Peyer's patch (tissue), 4 donors: ENCODE measurements around the gene PDCD1. TPM values are rescaled to one million over a fixed set of nuclear protein-coding genes. Genes with fewer than 3 reads are reported as not detected.
"Not testable (repeated sequence)": the region's sequence is repeated elsewhere in the genome, so short reads cannot be mapped to it uniquely, and the experiment has no call there.

Experiments
- DNase-seq, 3 donors: peaks; one replicate each; pipeline ENCODE4 v3.0.0-alpha.2; 2017 to 2019
- H3K27ac ChIP-seq, 4 donors: fragments of 200-600 bp; sonication (generic); one replicate each; pipeline ENCODE4 v1.5.1; 2016 to 2019
- H3K27me3 ChIP-seq, 2 donors: fragments of 200-600 bp; sonication (generic); one replicate each; pipeline ENCODE4 v1.5.1; 2019
- H3K36me3 ChIP-seq, 3 donors: fragments of 200-600 bp; sonication (generic); one replicate each; pipeline ENCODE4 v1.5.1; 2016 to 2019
- H3K4me1 ChIP-seq, 4 donors: fragments of 200-600 bp; sonication (generic); one replicate each; pipeline ENCODE4 v1.5.1; 2016 to 2019
- H3K4me3 ChIP-seq, 4 donors: fragments of 200-600 bp; sonication (generic); 1 replicate in 3 of 4; 2 replicates in 1 of 4; pipeline ENCODE4 v1.5.1; 2016 to 2019; ENCODE audit warnings: mild to moderate bottlenecking in 1 of 4
- H3K9me3 ChIP-seq, 4 donors: fragments of 200-600 bp; sonication (generic); one replicate each; pipeline ENCODE4 v1.5.1; 2016 to 2019; ENCODE audit warnings: mild to moderate bottlenecking in 1 of 4
- POLR2A ChIP-seq, 2 donors: fragments of 450-650 bp; IDR thresholded peaks; one replicate each; pipeline ENCODE4 v1.5.1; 2017; ENCODE audit warnings: antibody characterized with exemption in 2 of 2, mild to moderate bottlenecking in 2 of 2, moderate library complexity in 2 of 2
- total RNA-seq, 4 donors: library from RNA; depleted of rRNA; stranded (reverse); fragments of >200 nt; gene quantifications; one replicate each; pipeline ENCODE4 v1.1.0, GENCODE V29; 2016
- TF ChIP-seq, protein P1 (sequence below), 6 experiments: fragments of 450-650 bp in 4 of 6; fragments of 200-600 bp in 2 of 6; sonication (generic) in 1 of 6; IDR thresholded peaks; one replicate each; pipeline ENCODE4 v1.5.1; 2017 to 2019; ENCODE audit warnings: antibody characterized with exemption in 6 of 6, mild to moderate bottlenecking in 3 of 6, moderate library complexity in 1 of 6

PDCD1 gene
- total RNA-seq, 4 donors from 2014 or later, result 1.6 to 2.7 TPM; not detected in 2

DNA sequence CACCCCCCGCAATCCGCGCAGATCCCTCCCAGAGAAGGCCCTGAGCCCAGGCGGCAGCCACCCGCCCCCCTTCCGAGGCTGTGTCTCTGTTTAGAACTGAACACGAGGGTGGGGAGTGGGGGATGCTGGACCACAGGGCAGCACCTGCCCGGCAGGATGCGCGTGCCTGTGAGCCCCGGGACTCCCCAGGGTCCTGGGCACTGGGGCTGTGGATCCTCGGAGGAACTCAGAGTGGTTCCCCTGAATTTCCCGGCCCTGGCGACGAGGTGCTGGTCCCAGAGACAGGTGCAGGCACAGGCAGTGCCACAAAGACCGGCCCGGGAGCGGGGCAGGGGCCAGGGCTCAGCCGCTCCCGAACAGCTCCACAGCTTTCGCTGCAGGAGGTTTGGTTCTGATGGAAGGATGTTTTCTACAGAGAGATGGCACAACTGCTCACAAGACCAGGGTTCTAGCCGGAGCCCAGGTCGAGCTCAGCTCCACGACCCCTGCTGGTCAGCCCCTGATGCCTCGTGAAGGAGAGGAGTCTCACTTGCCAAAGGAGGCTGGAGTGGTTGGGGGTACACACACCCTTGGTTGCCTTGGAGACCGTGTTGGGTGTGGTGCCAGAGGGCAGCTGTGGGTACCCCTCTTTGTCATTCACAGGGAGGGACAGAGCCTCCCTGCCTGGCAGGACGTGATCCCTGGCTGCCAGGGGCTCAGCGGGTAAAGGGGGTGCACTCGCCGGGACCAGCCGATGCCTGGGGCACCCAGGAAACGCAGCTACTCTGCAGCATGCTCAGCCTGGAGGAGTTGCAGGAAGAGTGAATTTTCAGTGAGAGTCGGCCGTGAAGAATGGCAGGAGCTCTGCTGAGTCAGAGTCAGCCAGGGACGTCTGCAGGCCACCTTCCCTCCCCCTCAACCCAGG lies 54.1 kb downstream of the PDCD1 start:
- Histone ChIP-seq H3K4me3 (peak overlapping the region; percentile 29 to 58 (median 54)), H3K36me3 (no peaks in the 10 kb centered on the region), H3K9me3 (no peaks in the 10 kb centered on the region), H3K27ac (peak overlapping the region in 1 of 4 donors; percentile 18), H3K27me3 (no peaks in the 10 kb centered on the region), H3K4me1 (peaks cover 0 to 24% (median 10%) of the 10 kb centered on the region in 4 donors)
- no peak for TF ChIP-seq POLR2A (IDR thresholded peaks at IDR 0.05)
- TF ChIP-seq, protein P1, sequence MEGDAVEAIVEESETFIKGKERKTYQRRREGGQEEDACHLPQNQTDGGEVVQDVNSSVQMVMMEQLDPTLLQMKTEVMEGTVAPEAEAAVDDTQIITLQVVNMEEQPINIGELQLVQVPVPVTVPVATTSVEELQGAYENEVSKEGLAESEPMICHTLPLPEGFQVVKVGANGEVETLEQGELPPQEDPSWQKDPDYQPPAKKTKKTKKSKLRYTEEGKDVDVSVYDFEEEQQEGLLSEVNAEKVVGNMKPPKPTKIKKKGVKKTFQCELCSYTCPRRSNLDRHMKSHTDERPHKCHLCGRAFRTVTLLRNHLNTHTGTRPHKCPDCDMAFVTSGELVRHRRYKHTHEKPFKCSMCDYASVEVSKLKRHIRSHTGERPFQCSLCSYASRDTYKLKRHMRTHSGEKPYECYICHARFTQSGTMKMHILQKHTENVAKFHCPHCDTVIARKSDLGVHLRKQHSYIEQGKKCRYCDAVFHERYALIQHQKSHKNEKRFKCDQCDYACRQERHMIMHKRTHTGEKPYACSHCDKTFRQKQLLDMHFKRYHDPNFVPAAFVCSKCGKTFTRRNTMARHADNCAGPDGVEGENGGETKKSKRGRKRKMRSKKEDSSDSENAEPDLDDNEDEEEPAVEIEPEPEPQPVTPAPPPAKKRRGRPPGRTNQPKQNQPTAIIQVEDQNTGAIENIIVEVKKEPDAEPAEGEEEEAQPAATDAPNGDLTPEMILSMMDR (IDR thresholded peaks at IDR 0.05), result no peak
- peak in 2 of 3 donors; percentile 49 for DNase-seq

DNA sequence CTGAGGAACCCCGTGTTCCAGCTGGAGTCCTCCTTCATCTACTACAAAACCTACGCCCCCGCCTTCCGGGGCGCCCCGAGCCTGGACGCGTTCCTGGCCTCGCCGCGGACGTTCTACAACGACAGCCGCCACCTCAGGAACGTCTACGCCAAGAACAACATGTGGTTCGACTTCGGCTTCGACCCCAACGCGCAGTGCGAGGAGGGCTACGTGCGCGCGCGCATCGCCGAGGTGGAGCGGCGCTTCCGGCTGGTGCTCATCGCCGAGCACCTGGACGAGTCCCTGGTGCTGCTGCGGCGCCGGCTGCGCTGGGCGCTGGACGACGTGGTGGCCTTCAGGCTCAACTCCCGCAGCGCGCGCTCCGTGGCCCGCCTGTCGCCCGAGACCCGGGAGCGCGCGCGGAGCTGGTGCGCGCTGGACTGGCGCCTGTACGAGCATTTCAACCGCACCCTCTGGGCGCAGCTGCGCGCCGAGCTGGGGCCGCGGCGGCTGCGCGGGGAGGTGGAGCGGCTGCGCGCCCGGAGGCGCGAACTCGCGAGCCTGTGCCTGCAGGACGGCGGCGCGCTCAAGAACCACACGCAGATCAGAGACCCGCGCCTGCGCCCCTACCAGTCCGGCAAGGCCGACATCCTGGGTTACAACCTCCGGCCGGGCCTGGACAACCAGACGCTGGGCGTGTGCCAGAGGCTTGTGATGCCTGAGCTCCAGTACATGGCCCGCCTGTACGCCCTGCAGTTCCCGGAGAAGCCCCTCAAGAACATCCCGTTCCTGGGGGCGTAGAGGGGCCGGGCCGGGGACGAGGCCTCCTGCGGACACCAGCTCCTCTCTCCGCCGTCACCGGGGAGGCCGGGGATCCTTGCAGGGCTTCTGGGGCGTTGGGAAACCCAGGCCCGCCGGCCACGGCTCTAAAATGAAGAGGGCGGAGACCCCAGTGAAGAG lies 55.0 kb downstream of the PDCD1 start:
- H3K27ac ChIP-seq, result peak overlapping the region in 1 of 4 donors; percentile 18
- DNase-seq, result peak in 2 of 3 donors; percentile 60 to 67
- no peaks in the 10 kb centered on the region for H3K36me3 ChIP-seq
- no peak for TF ChIP-seq POLR2A (IDR thresholded peaks at IDR 0.05)
- TF ChIP-seq, protein P1 (IDR thresholded peaks at IDR 0.05), result no peak
- peak overlapping the region; percentile 29 to 58 (median 54) for H3K4me3 ChIP-seq
- no peaks in the 10 kb centered on the region for H3K27me3 ChIP-seq
- peaks cover 0 to 24% (median 10%) of the 10 kb centered on the region in 4 donors for H3K4me1 ChIP-seq
- H3K9me3 ChIP-seq, result no peaks in the 10 kb centered on the region

DNA sequence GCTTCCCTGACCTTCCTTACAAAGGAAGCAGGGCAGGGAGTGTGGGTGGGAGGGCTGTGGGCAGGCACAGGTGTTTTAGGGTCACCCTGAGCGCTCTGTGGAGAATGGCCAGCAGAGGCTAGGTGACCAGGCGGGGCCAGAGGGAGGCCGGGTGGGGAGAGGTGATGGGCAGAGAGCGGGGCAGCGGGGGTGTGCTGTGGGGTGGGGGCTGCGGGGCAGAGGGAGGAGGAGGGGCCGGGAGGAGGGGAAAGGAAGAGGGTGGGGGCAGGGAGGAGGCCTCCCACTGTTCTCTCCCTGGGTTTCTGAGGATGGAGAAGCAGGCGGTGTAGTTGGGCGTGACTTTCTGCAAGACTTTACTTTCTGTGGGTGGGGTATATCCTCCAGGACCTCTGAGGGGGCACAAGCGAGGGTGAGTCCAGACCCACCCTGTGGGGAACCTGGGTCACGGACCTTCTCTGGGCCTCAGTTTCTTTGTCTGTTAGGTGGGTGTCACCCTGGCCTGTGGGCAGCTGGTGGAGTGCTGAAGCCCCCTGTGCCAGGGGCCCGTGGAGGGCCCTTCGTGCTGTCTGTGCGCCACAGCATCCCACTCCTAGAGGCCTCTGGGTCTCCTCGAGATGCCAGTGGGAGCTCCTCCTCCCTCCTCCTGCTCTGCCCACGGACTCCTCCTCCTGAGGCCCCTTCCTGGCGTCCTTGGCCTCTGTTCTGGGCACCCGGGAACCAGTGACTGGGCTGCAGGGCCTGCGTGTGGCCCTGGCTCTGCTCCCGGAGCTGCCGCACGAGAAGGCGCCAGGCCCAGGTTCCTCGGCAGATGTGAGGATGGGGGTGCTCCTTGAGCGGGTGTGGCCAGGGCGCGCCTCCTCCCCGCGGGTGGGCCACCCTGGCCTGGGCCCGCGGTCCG lies 56.0 kb downstream of the PDCD1 start:
- no peaks in the 10 kb centered on the region for H3K9me3 ChIP-seq
- H3K4me1 ChIP-seq, result peaks cover 0 to 24% (median 10%) of the 10 kb centered on the region in 4 donors
- H3K27me3 ChIP-seq, result no peaks in the 10 kb centered on the region
- TF ChIP-seq, protein P1 (IDR thresholded peaks at IDR 0.05), result no peak
- TF ChIP-seq POLR2A (IDR thresholded peaks at IDR 0.05), result no peak
- H3K36me3 ChIP-seq, result no peaks in the 10 kb centered on the region
- H3K4me3 ChIP-seq, result peak overlapping the region in 2 of 4 donors; percentile 56 to 58
- H3K27ac ChIP-seq, result no peak overlapping the region
- DNase-seq, result peak in 1 of 3 donors; percentile 29

DNA sequence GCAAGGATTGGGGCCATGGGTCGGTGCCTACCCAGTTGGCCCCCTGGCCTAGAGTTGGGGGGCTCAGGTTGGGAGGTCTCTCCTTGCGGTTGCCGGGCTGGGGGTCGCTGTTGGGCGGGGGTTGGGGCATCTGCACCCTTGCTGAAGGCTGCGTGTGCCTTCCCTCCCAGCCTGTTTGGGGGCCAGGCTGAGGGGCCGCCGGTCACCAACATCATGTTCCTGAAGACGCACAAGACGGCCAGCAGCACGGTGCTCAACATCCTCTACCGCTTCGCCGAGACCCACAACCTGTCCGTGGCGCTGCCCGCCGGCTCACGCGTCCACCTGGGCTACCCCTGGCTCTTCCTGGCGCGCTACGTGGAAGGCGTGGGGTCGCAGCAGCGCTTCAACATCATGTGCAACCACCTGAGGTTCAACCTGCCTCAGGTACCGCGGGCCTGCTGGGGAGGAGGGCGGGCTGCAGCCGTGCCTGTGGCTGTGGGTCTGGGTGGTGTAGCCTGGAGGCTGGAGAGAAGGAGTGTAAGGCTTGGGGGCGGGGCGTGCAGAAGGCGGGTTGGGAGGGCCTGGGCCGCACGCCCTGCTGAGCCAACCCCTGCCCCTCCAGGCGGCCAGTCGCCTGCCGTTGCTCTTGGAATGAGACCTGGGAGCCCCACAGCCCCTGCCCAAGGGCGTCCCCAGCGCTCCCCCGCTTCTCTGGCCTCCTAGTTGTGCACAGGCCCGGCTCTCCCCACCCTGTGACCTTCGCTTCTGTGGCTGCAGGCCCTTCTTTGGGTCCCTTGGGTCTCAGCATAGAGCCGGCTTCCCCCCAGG lies 56.9 kb downstream of the PDCD1 start:
- no peaks in the 10 kb centered on the region for H3K9me3 ChIP-seq
- peak in 1 of 3 donors; percentile 41 for DNase-seq
- no peak overlapping the region for H3K27ac ChIP-seq
- H3K36me3 ChIP-seq, result no peaks in the 10 kb centered on the region
- no peak overlapping the region for H3K4me3 ChIP-seq
- no peaks in the 10 kb centered on the region for H3K27me3 ChIP-seq
- TF ChIP-seq, protein P1 (IDR thresholded peaks at IDR 0.05), result no peak
- TF ChIP-seq POLR2A (IDR thresholded peaks at IDR 0.05), result no peak
- peaks cover 0 to 24% (median 10%) of the 10 kb centered on the region in 4 donors for H3K4me1 ChIP-seq

DNA sequence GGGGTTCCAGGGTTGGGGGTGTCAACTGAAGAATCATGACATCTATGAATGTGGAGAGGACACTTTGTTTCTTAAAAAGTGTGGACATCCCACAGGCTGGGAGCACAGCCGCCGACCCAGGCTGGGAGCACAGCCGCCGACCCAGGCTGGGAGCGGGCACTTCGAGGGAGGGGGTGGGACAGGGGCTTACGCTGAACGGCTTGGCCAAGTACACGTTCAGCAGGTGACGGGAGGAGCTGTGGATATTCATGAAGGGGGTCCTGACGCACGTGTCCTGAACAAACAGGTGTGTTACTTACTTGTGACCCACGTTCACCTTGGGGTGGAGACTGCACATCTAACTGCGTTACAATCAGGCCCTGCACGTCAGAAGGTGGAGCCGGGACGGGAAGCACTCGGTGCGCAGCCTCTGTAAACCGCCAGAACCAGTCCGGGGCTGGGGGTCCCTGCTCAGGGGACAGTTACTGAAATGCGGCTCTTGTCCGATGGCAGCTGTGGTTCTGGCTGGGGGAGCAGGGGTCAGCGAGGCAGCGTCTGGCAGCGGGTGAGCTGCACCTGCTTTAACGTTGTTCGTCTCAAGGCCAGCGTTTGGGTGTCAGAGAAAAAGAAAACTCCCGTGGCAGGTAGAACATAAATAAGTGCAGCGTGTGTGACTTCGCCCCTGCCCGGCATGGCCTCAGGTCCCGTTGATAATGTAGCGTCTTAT lies 58.3 kb downstream of the PDCD1 start:
- H3K9me3 ChIP-seq, H3K4me3 ChIP-seq, H3K36me3 ChIP-seq, H3K27ac ChIP-seq, H3K27me3 ChIP-seq, DNase-seq: not testable (repeated sequence)
- peaks cover 0 to 24% (median 10%) of the 10 kb centered on the region in 4 donors for H3K4me1 ChIP-seq
